Spleen (tissue), 7 donors: ENCODE results near the gene CLDN18.

Source experiments
- POLR2A ChIP-seq, 3 donors: fragments of 450-650 bp; IDR thresholded peaks; one replicate each; pipeline ENCODE4 v1.5.1; 2017; ENCODE audit warnings: antibody characterized with exemption in 3 of 3, mild to moderate bottlenecking in 1 of 3
- TF ChIP-seq, protein P1 (sequence below), 11 experiments: fragments of 200-600 bp in 7 of 11; fragments of 450-650 bp in 4 of 11; sonication (generic) in 4 of 11; IDR thresholded peaks in 8 of 11; conservative IDR thresholded peaks in 3 of 11; 1 replicate in 7 of 11; 2 replicates in 4 of 11; pipeline versions ENCODE4 v1.4.0 to v1.8.0; 2016 to 2021; ENCODE audit warnings: antibody characterized with exemption in 11 of 11, inconsistent platforms in 4 of 11, mild to moderate bottlenecking in 1 of 11
- donor health status: DM: no; HTN: no; CAD: no; lungs with moderate emphysema.
- donor health status: DM: no; HTN: no; CAD: no.
- donor health status: DM: no; HTN: no; CAD: no.

DNA sequence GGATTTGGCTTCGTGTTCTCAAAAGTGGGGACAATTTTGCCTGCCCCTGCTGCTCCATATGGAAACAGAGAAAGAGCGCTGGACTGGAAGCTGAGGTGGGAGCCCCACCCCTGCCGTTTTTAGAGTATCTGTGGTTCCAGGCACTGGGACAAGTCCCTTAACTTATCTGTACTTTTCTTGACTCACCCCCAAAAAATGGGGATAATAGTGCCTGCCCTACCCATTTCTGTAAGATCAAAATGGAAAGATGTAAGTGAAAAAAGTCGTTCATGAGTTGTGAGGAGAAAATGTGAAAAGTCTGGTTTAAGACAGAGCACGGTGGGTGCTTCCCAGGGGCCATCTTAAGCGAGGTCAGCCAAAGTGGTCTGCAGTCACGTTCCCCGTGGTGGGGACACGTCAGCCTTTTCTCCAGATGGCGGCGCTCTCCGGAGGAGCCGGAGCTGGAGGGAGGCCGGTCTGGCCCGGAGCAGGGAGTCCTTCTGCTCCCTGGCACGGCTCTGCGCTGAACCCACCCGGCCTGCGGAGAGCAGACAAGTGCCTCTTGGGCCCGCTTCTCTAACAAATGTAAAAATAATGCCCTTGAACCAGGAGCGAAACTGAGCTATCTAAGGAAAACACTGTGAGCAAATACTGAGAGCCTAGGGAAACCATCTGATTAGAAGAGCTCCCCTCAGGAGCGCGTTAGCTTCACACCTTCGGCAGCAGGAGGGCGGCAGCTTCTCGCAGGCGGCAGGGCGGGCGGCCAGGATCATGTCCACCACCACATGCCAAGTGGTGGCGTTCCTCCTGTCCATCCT is at the start of gene CLDN18:
- TF ChIP-seq POLR2A (IDR thresholded peaks at IDR 0.05), result no peak
- TF ChIP-seq, protein P1, sequence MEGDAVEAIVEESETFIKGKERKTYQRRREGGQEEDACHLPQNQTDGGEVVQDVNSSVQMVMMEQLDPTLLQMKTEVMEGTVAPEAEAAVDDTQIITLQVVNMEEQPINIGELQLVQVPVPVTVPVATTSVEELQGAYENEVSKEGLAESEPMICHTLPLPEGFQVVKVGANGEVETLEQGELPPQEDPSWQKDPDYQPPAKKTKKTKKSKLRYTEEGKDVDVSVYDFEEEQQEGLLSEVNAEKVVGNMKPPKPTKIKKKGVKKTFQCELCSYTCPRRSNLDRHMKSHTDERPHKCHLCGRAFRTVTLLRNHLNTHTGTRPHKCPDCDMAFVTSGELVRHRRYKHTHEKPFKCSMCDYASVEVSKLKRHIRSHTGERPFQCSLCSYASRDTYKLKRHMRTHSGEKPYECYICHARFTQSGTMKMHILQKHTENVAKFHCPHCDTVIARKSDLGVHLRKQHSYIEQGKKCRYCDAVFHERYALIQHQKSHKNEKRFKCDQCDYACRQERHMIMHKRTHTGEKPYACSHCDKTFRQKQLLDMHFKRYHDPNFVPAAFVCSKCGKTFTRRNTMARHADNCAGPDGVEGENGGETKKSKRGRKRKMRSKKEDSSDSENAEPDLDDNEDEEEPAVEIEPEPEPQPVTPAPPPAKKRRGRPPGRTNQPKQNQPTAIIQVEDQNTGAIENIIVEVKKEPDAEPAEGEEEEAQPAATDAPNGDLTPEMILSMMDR (IDR thresholded peaks at IDR 0.05 in 8 of 11, conservative IDR thresholded peaks at IDR 0.05 in 3 of 11), result no peak
